CD4-positive, alpha-beta T cell treated with Interleukin-12 subunit alpha and Interleukin-12 subunit beta, for 1 hour (primary cell): ENCODE results near the gene MARK3.
A peak's percentile ranks its signal among the peaks of the same experiment; 100 is the strongest.
"Not testable (repeated sequence)": the region's sequence is repeated elsewhere in the genome, so short reads cannot be mapped to it uniquely, and the experiment has no call there.

ENCODE experiments used
- DNase-seq: peaks from one replicate; pipeline ENCODE4 v3.0.0-alpha.2; 2020

MARK3 gene

DNA sequence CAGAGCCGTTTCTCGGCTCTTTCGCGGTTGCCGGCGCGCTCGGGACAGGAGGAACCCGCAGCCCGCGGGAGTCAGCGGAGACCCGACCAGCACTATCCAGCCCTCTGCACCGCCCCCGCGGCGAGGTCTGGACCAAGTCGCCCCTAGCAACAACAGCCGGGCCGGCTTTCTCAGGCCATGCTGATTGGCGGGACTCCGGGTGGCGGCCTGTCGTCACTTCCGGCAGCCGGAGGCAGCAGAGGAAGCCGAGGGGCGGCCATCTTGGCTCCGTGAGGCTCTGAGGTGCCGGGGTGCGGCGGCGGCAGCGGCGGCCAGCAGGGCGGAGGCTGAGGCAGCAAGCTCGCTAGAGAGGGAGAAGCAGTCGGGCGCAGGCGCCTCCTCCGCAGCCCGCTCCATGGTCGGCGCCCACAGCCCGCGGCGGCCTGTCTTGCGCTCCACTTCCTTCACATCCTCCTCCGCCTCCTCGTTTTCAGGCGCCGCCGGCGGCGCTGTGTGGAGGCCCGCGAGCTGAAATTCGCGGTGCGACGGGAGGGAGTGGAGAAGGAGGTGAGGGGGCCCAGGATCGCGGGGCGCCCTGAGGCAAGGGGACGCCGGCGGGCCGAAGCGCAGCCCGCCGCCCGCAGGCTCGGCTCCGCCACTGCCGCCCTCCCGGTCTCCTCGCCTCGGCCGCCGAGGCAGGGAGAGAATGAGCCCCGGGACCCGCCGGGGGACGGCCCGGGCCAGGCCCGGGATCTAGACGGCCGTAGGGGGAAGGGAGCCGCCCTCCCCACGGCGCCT lies at the start of gene MARK3:
TSS of gene MARK3 (plus strand) at position 264 of the 777 bp plus-strand sequence. CDS start 615 bp downstream, outside the sequence.
- DNase-seq = peak; percentile 97

DNA sequence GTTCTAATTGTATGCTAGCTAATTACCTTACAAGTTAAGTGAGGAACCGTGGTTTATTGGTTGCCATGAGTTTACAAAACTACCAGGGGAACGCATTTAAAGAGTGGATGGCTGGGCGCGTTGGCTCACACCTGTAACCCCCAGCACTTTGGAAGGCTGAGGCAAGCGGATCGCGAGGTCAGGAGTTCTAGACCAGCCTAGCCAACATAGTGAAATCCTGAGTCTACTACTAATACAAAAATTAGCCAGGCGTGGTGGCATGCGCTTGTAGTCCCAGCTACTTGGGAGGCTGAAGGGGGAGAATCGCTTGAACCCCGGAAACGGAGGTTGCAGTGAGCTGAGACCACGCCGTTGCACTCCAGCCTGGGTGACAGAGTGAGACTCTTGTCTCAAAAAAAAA lies 49.0 kb upstream of the MARK3 start:
- no peak for DNase-seq

- DNase-seq = no peak
These were observed 47.4 kb upstream of the MARK3 start for GRCh38 chr14:103337794-103338193.

DNA sequence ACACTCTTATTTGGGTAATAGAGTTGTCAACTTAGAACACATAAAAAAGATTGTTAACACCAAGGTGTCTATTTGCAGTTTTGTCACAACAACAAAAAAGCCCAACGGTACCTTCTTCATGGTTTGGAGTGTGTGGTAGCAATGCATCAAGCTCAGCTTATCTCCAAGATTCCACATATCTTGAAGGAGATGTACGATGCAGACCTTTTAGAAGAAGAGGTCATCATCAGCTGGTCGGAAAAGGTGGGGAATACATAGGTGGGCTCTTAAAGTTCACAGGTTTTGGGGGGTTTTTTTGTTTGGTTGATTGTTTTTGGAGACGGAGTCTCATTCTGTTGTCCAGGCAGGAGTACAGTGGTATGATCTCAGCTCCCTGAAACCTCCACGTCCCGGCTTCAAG lies 45.7 kb upstream of the MARK3 start:
- DNase-seq = no peak

GRCh38 chr14:103340480-103341212 lies 44.6 kb upstream of the MARK3 start:
- DNase-seq = no peak

DNA sequence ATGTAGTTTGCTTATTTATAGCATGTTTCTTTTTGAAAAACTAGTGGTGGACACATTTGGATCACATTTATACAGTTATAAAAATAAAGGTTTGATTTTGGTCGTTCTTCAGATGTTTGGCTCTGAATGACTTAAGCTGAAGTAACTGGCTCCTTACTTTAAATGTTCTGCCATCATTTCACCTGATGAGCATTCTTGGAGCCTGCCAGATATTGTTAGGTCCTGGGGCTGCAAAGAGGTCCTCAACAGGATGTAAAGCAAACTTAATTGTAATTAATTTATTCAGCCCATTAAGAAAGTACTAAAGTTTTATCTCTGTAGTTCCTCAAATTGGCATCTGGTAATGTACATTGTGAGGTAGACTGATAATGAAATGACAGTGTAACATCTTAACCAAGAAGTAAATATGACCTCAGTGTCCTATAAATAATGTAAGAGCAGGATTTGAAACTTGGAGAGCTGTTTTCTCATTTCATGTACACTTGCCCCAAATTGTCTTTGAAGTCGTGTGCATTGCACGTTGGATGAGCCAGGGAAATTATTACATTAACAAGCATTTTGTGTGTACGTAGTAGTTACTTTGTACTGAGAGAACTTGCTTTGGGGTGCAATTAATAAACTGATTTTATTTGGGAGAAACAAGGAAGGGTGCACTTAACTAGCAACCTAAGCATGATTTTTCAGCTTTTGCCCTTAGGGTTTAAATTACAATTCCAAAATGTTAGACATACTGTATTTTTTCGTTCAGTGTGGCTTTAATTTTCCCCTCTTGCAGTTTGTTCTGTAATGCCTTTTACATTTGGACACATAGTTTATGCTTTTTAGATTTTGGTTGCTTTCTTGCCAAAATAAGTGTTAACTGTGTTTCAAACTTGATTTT lies 43.7 kb upstream of the MARK3 start:
- no peak for DNase-seq

DNA sequence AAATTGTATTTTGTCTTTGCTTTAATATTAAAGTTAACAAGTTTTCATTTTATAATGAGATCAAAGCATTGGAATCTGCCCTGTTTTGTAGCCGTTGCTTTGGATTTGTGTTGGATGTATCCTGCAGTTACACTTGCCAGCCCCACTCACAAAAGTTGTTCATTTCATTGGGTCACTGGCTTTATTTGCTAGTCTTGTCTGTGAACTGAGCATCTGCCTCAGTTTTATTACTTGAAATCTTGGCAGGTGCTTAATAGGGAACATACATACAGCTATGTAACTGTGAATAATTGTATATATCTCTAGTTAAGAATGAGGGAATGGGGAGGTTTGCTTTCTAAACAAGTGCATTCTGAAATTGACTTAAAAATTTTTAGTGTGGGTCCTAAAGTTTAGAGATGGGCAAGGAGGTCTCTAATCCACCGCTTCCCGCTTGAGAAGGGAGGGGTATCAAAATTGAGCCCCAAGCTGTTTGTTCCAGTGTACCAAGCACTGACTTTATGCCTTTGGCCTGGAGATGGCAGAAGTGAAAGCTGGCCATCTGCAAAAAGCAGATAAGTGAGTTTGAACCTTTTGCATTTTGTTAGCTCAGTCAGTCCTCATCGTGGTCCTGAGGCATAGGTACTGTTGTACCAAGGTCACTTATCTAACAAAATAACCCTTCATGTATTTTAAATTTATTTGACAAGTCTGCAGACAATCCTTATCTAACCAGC lies 41.9 kb upstream of the MARK3 start:
- peak; percentile 7 for DNase-seq

DNA sequence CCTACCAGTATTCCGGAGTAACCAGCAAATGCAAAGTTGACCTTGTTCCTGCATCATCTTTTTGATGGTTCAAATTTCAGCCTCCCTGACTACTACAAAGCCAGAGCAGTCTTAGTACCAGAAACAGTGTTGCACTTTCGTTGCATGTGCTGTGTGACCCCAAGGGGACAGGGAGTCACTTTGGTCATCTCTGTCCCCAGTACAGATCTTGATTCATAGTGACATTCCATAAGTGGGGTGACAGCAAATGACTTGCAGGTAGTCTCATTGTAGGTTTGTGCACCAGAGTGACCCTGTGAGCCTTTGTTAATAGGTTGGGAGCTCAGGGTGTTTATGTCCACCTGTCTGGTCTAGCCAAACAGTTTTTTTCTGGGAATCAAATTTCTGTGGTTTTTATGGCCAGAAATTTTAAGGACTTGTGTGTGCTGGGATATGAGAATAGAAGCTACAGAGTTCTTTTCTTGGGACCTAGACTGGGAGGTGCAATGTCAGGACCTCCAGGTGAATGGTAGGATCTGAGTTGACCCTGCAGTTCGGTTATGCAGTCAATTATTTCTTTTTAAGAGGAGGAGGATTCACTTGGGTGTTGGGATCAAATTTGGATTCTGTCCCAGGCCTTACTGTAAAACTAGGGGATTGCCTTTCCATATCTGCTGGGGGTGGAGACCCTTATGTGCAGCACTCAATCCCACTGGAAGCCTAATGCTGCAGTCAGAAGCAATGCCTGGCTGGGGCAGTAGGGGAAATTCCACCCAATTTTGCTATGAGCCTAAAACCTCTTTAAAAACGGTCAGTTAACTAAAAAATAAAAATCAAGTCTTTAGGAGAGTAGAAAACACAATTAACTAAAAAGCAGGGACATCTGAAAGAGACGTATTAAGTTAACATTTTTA lies 41.1 kb upstream of the MARK3 start:
- peak; percentile 10 for DNase-seq

- DNase-seq = peak; percentile 24
These were observed 38.9 kb upstream of the MARK3 start for GRCh38 chr14:103346286-103346685.

DNA sequence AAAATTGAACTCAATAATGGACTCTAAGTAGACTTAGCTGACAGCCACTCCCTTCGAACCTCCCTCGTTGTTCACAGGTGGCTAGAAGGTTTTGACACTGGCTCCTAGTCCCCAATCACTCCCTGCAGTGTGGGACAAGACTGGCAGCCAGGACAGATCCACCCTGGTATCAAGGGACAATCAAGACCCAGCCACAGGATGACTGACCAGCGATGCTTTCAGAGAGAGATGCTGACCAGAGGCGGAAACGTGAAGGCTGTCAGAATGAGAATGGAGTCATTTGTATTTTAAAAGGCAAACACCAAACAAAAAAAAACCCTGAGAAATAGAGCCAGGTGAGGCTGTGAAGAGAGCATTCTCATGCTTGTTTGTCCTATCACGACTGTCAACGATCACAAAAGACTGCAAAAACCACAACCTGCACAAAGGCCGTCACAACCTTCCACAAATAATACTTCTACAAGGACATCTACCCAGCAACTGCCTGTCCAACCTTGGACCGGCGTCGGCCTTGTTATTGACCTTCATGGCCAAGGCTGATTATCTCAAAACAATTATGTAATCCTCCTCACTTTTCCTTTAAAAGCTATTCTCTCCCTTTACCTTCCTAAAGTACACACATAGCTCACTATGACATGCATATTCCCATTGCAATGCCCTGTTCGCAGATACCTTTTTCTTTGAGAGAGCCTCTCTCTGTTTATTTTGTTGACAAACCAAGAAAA lies 38.0 kb upstream of the MARK3 start:
- peak; percentile 8 for DNase-seq

DNA sequence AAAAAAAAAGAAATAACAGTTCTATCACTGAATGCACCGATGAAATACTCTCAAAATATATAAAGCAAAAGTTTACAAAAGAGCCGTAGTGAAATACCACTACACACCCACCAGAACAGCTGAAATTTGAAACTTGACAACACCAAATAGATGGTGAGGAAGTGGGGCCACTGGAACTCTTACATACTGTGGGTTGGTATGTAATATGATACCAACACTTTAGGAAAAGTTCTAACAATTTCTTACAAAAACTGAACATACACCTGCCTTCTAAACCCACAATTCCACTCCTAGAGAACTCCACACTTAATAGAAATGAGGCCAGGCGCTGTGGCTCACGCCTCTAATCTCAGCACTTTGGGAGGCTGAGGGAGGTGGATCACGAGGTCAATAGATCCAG lies 37.1 kb upstream of the MARK3 start:
- DNase-seq = no peak

- DNase-seq = no peak
These were observed 35.2 kb upstream of the MARK3 start for GRCh38 chr14:103349982-103350381.

- no peak for DNase-seq
These were observed 31.9 kb upstream of the MARK3 start for GRCh38 chr14:103353362-103353761.

DNA sequence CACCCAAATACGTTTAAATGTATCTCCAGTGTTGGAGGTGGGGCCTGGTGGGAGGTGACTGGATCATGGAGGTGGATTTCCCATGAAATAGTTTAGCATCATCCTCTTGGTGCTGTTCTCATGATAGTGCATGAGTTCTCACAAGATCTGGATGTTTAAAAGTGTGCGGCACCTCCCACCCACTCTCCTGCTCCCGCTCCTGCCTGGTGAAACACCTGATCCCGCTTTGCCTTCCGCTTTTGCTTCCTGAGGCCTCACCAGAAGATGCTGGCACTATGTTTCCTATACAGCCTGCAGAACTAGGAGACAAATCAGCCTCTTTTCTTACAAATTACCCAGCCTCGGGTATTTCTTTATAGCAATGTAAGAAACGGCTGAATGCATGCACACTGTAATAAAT lies 31.1 kb upstream of the MARK3 start:
- no peak for DNase-seq

- no peak for DNase-seq
These were observed 29.1 kb upstream of the MARK3 start for GRCh38 chr14:103356024-103356682.

DNA sequence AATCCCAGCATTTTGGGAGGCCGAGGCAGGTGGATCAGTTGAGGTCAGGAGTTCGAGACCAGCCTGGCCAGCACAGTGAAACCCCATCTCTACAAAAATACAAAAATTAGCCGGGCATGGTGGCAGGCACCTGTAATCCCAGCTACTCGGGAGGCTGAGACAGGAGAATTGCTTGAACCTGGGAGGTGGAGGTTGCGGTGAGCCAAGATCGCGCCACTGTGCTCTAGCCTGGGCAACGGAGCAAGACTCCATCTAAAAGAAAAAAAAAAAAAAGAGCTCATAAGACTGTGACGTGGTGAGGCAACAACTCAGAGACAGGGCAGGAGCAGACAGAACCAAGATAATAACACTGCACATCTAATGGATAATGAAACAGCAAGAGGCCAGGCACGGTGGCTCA lies 27.7 kb upstream of the MARK3 start:
- DNase-seq = not testable (repeated sequence)

GRCh38 chr14:103360548-103360947 lies 24.7 kb upstream of the MARK3 start:
- no peak for DNase-seq

GRCh38 chr14:103361867-103362266 lies 23.3 kb upstream of the MARK3 start:
- no peak for DNase-seq

DNA sequence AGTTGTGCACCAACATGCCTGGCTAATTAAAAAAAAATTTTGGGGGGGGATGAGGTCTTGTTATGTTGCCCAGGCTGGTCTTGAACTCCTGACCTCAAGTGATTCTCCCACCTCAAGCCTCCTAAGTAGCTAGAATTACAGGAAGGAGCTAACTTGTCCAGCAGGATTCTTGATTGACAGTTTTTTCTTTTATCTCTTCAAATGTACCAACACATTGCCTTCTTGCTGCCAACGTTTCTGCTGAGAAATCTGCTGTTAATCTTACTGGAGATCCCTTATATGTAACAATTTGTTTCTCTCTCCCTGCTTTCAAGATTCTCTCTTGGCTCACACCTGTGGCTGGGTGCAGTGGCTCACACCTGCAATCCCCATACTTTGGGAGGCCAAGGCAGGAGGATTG lies 22.4 kb upstream of the MARK3 start:
- no peak for DNase-seq

DNA sequence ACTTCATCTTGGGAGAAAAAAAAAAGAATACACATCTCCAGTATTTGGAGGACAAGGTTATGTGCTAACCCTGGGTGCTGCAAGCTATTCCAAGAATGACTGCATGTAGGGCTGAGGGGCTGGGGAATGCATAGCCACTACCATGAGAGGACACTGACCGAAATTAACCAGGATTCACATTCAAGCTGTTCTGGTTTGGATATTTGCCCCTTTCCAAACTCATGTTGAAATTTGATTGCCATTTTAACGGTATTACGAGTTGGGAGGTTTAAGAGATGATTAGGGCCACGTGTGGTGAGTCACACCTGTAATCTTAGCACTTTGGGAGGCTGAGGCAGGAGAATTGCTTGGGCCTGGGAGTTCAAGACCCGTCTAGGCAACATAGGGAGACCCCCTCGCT lies 18.5 kb upstream of the MARK3 start:
- no peak for DNase-seq
